Measurements from ENCODE around the gene KCNK3. TPM values are rescaled to one million over a fixed set of nuclear protein-coding genes. Genes with fewer than 3 reads are reported as not detected.

Gene KCNK3
- total and polyA plus RNA-seq, 10 donors, result 0.61 to 6.0 (median 2.0) TPM

GRCh38 chr2:26696351-26696816 lies 3.9 kb downstream of the KCNK3 start:
- peaks cover 0 to 20% (median 11%) of the 10 kb centered on the region in 6 donors for H3K4me1 ChIP-seq
- intact Hi-C loops (cut with DNase I; ENCODE audit: low total_unique reads), result no loop called here
- DNase-seq, result no peak
- no peak overlapping the region for H3K27ac ChIP-seq
- 34 to 63% (median 44%) methylated on average over 3 of the region's 3 CpGs for WGBS, 5 donors
- TF ChIP-seq POLR2AphosphoS5 (IDR thresholded peaks at IDR 0.05) (no peak), POLR2A (IDR thresholded peaks at IDR 0.05) (no peak), CTCF (IDR thresholded peaks at IDR 0.05 in 8 of 11, conservative IDR thresholded peaks at IDR 0.05 in 3 of 11) (no peak)
- peaks cover 4 to 95% (median 62%) of the 10 kb centered on the region in 7 donors for H3K27me3 ChIP-seq (replicated peaks in 1 of 7)
- no peaks in the 10 kb centered on the region for H3K9me3 ChIP-seq
- no peak overlapping the region for H3K4me3 ChIP-seq
- no peaks in the 10 kb centered on the region for H3K36me3 ChIP-seq

- intact Hi-C loops (cut with DNase I; ENCODE audit: low total_unique reads), result no loop called here
- Histone ChIP-seq H3K4me3 (no peak overlapping the region), H3K4me1 (peaks cover 0 to 10% (median 7%) of the 10 kb centered on the region in 6 donors), H3K9me3 (no peaks in the 10 kb centered on the region), H3K36me3 (no peaks in the 10 kb centered on the region), H3K27me3 (replicated peaks in 1 of 7) (peaks cover 4 to 85% (median 53%) of the 10 kb centered on the region in 7 donors), H3K27ac (no peak overlapping the region)
- TF ChIP-seq POLR2A (IDR thresholded peaks at IDR 0.05), result no peak
- no peak for TF ChIP-seq POLR2AphosphoS5 (IDR thresholded peaks at IDR 0.05)
- TF ChIP-seq CTCF (IDR thresholded peaks at IDR 0.05 in 8 of 11, conservative IDR thresholded peaks at IDR 0.05 in 3 of 11), result no peak
- WGBS, 5 donors, result 83 to 87% (median 86%) methylated on average over 9 to 10 of the region's 10 CpGs
- DNase-seq, result no peak
These were observed 4.9 kb downstream of the KCNK3 start for GRCh38 chr2:26697425-26697824.

GRCh38 chr2:26699295-26699694 lies 6.8 kb downstream of the KCNK3 start:
- Histone ChIP-seq H3K27ac (no peak overlapping the region), H3K9me3 (no peaks in the 10 kb centered on the region), H3K27me3 (replicated peaks in 1 of 7) (peaks cover 0 to 67% (median 37%) of the 10 kb centered on the region in 7 donors), H3K4me1 (no peaks in the 10 kb centered on the region), H3K4me3 (no peak overlapping the region), H3K36me3 (no peaks in the 10 kb centered on the region)
- TF ChIP-seq CTCF (IDR thresholded peaks at IDR 0.05 in 8 of 11, conservative IDR thresholded peaks at IDR 0.05 in 3 of 11) (no peak), POLR2AphosphoS5 (IDR thresholded peaks at IDR 0.05) (no peak), POLR2A (IDR thresholded peaks at IDR 0.05) (no peak)
- WGBS, 5 donors, result 70 to 74% (median 71%) methylated on average over 6 of the region's 6 CpGs
- DNase-seq, result no peak
- intact Hi-C loops (cut with DNase I; ENCODE audit: low total_unique reads), result no loop called here

GRCh38 chr2:26700078-26700477 lies 7.6 kb downstream of the KCNK3 start:
- Histone ChIP-seq H3K4me3 (no peak overlapping the region), H3K4me1 (no peaks in the 10 kb centered on the region)

More at GRCh38 chr2:26700078-26700477, 7.6 kb downstream of the KCNK3 start:
- Histone ChIP-seq H3K27me3 (replicated peaks in 1 of 7) (peaks cover 0 to 60% (median 29%) of the 10 kb centered on the region in 7 donors), H3K9me3 (no peaks in the 10 kb centered on the region), H3K36me3 (no peaks in the 10 kb centered on the region), H3K27ac (no peak overlapping the region)
- 63 to 79% (median 71%) methylated on average over 4 of the region's 4 CpGs for WGBS, 5 donors
- no peak for DNase-seq
- intact Hi-C loops (cut with DNase I; ENCODE audit: low total_unique reads), result no loop called here
- TF ChIP-seq CTCF (IDR thresholded peaks at IDR 0.05 in 8 of 11, conservative IDR thresholded peaks at IDR 0.05 in 3 of 11) (no peak), POLR2AphosphoS5 (IDR thresholded peaks at IDR 0.05) (no peak), POLR2A (IDR thresholded peaks at IDR 0.05) (no peak)

Measured in spleen (tissue), 11 donors.